GM13977 (cell line): Measurements from ENCODE around the gene IRF3.

ENCODE experiments used
- DNase-seq: peaks from one replicate; pipeline ENCODE4 v3.0.0; 2012; ENCODE audit warnings: low spot score
- in situ Hi-C: fragments of 300-500 bp; cut with MboI; formaldehyde crosslinking; loops from one replicate; pipeline ENCODE4 v1.12.0; 2022; ENCODE audit warnings: low sequenced_read_pairs, low pct_unique_long_range_greater_than_20kb, mixed read lengths, inconsistent platforms; ENCODE audit not compliant: unreplicated experiment
- TF ChIP-seq, protein P1 (sequence below): IDR thresholded peaks from 2 replicates; pipeline ENCODE4 v1.5.1; 2012; ENCODE audit warnings: mild to moderate bottlenecking, control low read depth; ENCODE audit not compliant: insufficient read depth; ENCODE audit errors: extremely low read depth, missing control alignments

The IRF3 gene

DNA sequence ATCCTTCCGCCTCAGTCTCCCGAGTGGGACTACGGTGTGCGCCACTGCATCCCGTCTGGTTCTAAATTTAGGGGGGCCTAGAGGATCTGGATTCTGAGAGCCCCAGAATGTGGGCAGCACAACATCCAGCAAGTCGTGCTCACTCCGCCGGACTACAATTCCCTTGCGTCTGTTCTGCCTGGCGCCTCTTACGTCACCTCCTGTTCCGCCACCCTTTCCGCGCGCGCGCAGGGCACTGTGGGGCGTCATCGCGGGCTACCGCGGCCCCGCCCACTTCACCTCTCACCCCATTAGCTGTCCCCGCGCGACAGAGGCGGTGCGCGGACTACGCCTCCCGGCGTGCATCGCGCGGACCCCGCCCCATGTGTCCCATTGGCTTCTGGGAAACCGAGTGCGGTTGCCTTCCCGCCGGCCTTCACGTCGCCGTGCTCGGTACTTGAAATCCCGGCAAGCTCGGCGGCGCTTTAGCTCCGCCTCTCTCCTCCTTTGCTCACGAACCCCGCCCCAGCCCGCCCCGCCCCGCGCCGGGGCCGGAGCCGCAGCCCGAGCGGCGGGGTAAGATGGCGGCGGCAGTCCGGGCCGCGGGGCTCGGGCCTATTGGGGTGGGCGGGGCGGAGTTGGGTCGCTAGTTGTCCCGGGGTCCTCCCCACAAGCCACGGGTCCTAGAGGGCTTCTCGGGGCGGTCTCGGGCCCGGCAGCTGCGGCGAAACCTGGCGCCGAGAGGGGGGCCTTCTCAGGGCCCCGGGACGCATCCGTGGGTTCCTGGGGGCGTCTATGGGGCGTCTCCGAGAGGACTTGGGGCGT lies 23.8 kb downstream of the IRF3 start, which contains the start of gene SCAF1:
Gene SCAF1, plus strand, starts transcription at position 522 of the 804 bp plus-strand sequence. CDS start 2,818 bp downstream, outside the sequence.
- in situ Hi-C loops: no loop called here
- TF ChIP-seq, protein P1, sequence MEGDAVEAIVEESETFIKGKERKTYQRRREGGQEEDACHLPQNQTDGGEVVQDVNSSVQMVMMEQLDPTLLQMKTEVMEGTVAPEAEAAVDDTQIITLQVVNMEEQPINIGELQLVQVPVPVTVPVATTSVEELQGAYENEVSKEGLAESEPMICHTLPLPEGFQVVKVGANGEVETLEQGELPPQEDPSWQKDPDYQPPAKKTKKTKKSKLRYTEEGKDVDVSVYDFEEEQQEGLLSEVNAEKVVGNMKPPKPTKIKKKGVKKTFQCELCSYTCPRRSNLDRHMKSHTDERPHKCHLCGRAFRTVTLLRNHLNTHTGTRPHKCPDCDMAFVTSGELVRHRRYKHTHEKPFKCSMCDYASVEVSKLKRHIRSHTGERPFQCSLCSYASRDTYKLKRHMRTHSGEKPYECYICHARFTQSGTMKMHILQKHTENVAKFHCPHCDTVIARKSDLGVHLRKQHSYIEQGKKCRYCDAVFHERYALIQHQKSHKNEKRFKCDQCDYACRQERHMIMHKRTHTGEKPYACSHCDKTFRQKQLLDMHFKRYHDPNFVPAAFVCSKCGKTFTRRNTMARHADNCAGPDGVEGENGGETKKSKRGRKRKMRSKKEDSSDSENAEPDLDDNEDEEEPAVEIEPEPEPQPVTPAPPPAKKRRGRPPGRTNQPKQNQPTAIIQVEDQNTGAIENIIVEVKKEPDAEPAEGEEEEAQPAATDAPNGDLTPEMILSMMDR: no peak
- DNase-seq: peak; percentile 99

DNA sequence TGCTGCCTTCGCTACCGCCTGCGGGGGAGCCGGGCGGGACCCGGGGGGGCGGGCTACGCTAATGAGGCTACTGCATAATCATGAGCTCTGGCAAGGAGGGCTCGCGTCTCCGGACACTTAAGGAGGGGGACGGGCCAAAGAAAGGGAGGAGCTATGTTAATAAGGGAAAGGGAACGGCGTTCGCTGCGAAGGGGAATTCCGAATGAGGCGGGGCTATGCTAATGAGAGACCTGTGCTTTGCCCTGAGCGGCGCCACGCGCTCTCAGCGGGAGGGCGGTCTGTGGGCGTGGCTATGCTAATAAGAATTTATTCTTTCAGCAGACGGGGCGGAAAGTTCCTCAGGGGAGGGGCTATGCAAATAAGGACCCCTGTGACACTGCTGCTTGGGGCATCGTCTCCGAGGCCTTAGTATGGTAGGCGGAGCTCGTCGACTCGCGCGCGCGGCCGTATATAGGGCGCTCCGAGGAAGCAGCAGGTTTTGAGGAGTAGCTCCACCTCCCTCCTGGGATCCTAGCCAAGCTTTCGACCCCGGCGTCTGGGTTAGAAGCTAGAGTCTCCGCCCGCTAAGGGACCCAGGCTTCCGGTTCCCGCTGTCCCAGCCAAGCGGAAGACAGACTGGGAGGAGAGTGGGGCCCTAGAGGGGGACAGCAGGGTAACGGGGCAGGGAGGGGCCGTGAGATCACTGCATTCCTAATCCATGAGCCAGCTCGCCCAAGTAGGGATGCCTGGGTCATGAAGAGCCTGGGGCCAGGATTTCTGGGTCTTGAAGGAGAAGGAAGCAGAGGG lies 25.4 kb downstream of the IRF3 start, which contains the start of gene RRAS:
Gene RRAS, minus strand, starts transcription at position 31 of the 786 bp plus-strand sequence. CDS start 45 bp downstream, outside the sequence.
- TF ChIP-seq, protein P1: no peak
- in situ Hi-C loops: no loop called here
- peak; percentile 99 for DNase-seq

DNA sequence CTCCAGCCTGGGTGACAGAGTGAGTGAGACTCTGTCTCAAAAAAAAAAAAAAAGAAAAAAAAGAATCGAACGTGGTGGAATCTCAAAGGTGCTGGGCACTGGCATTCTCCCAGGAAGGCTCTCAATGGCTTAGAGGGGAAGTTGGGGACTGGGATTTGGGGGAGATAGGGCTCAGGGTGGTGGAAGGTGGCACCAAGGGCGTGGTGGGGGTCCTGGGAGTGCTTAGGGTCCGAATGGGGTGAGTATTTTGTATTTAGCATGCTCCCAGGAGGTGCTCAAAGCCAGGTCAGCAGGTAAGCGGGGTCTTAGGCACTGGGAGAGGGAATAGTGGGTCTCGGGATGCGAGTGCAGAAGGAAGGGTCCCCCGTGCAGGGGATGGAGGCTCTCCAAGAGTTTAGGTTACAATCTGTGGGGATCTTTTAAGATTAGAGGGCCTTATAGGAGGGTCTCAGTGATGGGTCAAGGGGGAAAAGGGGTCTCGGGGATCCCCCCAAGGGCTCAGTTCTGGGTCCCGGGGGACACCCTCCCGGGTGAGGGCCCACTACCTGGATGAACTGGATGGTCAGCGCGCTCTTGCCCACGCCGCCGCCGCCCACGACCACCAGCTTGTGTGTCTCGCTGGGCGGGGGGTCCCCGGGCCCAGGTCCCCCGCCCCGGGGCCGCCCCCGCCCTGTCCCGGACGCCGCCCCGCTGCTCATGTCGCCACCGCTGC lies 26.1 kb downstream of the IRF3 start:
- in situ Hi-C loops: no loop called here
- TF ChIP-seq, protein P1: no peak
- DNase-seq: no peak

DNA sequence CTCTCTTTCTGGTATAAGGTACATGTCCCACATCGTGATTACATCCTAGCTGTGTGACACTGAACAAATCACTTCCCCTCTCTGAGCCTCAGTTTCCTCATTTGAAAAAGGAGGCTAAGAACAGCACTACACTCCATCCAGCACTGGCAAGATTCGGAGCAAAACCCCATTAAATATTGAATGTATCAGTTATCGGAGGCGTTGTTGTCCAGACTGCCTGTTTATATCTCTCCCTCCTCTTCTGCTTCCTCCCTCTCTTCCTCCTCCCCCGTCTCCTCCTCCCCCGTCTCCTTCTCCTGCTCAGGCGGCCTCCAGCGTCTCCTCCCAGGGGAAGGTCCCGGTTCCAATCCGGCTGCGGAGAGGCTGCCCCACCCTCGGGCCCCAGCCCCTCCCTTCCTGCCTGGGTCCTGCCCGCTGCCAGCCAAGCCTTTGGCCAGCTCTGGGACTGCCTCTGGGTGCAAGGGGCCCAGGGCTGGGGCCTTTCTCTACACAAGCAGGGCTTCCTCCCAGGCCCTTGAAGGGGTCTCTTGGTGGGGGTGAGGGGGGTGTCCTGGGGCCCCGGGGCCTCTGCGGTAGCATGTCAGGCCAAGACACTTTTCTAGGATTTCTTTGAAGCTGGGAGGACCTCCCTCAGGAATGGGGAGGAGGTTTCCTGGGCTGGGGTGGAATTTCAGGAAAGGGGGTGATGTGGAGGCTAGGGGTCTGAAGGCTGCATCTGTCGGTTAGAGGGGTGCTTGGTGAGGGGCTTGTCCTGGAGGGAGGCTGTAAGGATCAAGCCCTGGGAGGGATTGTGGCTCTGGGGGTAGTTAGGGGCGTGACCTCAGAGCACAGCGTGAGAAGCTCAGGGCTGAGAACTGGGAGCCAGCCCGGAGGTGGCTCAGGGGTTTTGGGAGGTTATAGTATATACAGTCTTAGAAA lies 27.6 kb downstream of the IRF3 start:
- in situ Hi-C loops: no loop called here
- TF ChIP-seq, protein P1: no peak
- DNase-seq: no peak

DNA sequence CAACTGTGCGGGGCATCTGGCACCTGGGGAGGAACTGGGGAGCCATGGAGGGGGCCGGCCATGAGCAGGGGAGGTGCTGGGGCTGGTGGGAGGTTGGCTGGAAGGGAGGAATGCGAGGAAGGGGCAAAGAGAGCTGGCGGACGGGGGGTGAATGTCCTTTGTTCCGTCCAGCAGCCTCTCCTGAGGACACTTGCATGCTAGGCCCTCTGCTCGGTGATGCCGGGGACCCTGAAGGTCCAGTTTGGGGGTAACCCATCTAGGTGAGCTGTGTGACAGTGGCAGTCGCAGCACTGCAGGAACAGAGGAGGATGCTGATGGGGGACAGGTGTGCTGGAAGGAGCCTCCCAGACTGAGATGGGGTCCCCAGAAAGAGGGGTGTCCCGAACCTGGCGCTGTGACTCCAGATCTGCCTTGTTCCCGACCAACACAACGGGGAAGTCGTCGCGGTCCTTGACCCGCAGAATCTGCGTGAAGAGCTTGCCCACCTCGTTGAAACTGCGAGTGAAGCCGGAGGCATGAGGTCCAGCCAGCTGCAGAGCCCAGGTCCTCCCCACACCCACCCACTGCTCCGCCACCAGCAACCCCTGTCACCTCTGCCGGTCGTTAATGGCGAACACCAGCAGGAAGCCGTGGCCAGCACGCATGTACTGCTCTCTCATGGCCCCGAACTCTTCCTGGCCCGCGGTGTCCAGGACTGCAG lies 29.3 kb downstream of the IRF3 start:
- in situ Hi-C loops: no loop called here
- TF ChIP-seq, protein P1: no peak
- no peak for DNase-seq
